KMS-11 (cell line): ENCODE measurements around the gene ISG20L2.
"Not testable (repeated sequence)": the region's sequence is repeated elsewhere in the genome, so short reads cannot be mapped to it uniquely, and the experiment has no call there.

Source experiments
- H2AFZ ChIP-seq: fragments of 200-600 bp; sonication (generic); 2 replicates; pipeline ENCODE4 v1.6.1; 2016; ENCODE audit warnings: antibody characterized with exemption, mixed run types, low read depth
- H3K27ac ChIP-seq: fragments of 200-600 bp; sonication (generic); 2 replicates; pipeline ENCODE4 v1.6.1; 2016; ENCODE audit warnings: mild to moderate bottlenecking, mixed run types
- H3K27me3 ChIP-seq: fragments of 200-600 bp; sonication (generic); 2 replicates; pipeline ENCODE4 v1.6.1; 2017; ENCODE audit warnings: mild to moderate bottlenecking, low read depth, mixed run types, moderate library complexity; ENCODE audit not compliant: insufficient read depth
- H3K36me3 ChIP-seq: fragments of 200-600 bp; sonication (generic); 2 replicates; pipeline ENCODE4 v1.6.1; 2017; ENCODE audit warnings: mild to moderate bottlenecking, mixed run types; ENCODE audit not compliant: insufficient read depth
- H3K4me1 ChIP-seq: fragments of 200-600 bp; sonication (generic); 2 replicates; pipeline ENCODE4 v1.6.1; 2016; ENCODE audit warnings: mild to moderate bottlenecking, low read depth, mixed run types; ENCODE audit not compliant: poor library complexity, severe bottlenecking
- H3K4me2 ChIP-seq: fragments of 200-600 bp; sonication (generic); 2 replicates; pipeline ENCODE4 v1.7.0; 2016; ENCODE audit warnings: mild to moderate bottlenecking, mixed run types
- H3K4me3 ChIP-seq: fragments of 200-600 bp; sonication (generic); IDR thresholded peaks from 2 replicates; pipeline ENCODE4 v1.6.1; 2017; ENCODE audit warnings: low read depth, low read length, mixed read lengths; ENCODE audit not compliant: insufficient read depth
- H3K79me2 ChIP-seq: fragments of 200-600 bp; sonication (generic); 2 replicates; pipeline ENCODE4 v1.6.1; 2016; ENCODE audit warnings: low read depth, mixed run types; ENCODE audit not compliant: insufficient read depth
- H3K9ac ChIP-seq: fragments of 200-600 bp; sonication (generic); 2 replicates; pipeline ENCODE4 v1.6.1; 2016; ENCODE audit warnings: mild to moderate bottlenecking, mixed run types
- H4K20me1 ChIP-seq: fragments of 200-600 bp; sonication (generic); 2 replicates; pipeline ENCODE4 v1.6.1; 2016; ENCODE audit warnings: mild to moderate bottlenecking, mixed run types; ENCODE audit not compliant: insufficient read depth
- CTCF ChIP-seq: fragments of 200-600 bp; sonication (generic); conservative IDR thresholded peaks from 2 replicates; pipeline ENCODE4 v1.6.1; 2017; ENCODE audit warnings: low read depth, mild to moderate bottlenecking, antibody characterized with exemption, low read length, moderate library complexity, mixed read lengths

Gene ISG20L2

GRCh38 chr1:156760796-156761104 lies 32.2 kb upstream of the ISG20L2 start:
- Histone ChIP-seq H3K27ac (no peak overlapping the region), H3K4me3 (no peak overlapping the region), H3K79me2 (no peaks in the 10 kb centered on the region; the same call in 1 of the 2 replicates), H3K36me3 (no peaks in the 10 kb centered on the region), H3K4me2 (no peak overlapping the region), H3K9ac (no peak overlapping the region), H3K27me3 (no peaks in the 10 kb centered on the region), H3K4me1 (peaks cover 2% of the 10 kb centered on the region), H4K20me1 (no peaks in the 10 kb centered on the region), H2AFZ (no peak overlapping the region)
- no peak for TF ChIP-seq CTCF

GRCh38 chr1:156760092-156760795 lies 31.7 kb upstream of the ISG20L2 start:
- TF ChIP-seq CTCF, result no peak
- Histone ChIP-seq H3K36me3 (no peaks in the 10 kb centered on the region), H3K4me1 (no peaks in the 10 kb centered on the region), H2AFZ (no peak overlapping the region), H3K4me3 (no peak overlapping the region), H3K27ac (no peak overlapping the region), H4K20me1 (no peaks in the 10 kb centered on the region), H3K4me2 (no peak overlapping the region), H3K79me2 (no peaks in the 10 kb centered on the region; the same call in 1 of the 2 replicates), H3K27me3 (no peaks in the 10 kb centered on the region), H3K9ac (no peak overlapping the region)

- not testable (repeated sequence) for H3K9ac ChIP-seq, H3K27me3 ChIP-seq, H2AFZ ChIP-seq, H3K4me3 ChIP-seq, H3K4me2 ChIP-seq, H3K36me3 ChIP-seq, H3K27ac ChIP-seq, H4K20me1 ChIP-seq
- Histone ChIP-seq H3K4me1 (peaks cover 13% of the 10 kb centered on the region), H3K79me2 (peaks cover 15% of the 10 kb centered on the region)
Observed at GRCh38 chr1:156757572-156758253, 29.1 kb upstream of the ISG20L2 start.

GRCh38 chr1:156756355-156756754 lies 27.8 kb upstream of the ISG20L2 start:
- Histone ChIP-seq H3K79me2 (peaks cover 25% of the 10 kb centered on the region), H4K20me1 (no peaks in the 10 kb centered on the region), H3K4me3 (no peak overlapping the region), H3K36me3 (no peaks in the 10 kb centered on the region), H3K27me3 (no peaks in the 10 kb centered on the region), H2AFZ (no peak overlapping the region), H3K4me1 (peaks cover 16% of the 10 kb centered on the region), H3K27ac (no peak overlapping the region), H3K4me2 (no peak overlapping the region), H3K9ac (no peak overlapping the region)
- no peak for TF ChIP-seq CTCF

- Histone ChIP-seq H3K4me3 (no peak overlapping the region), H2AFZ (no peak overlapping the region), H4K20me1 (no peaks in the 10 kb centered on the region), H3K4me1 (peaks cover 16% of the 10 kb centered on the region), H3K9ac (no peak overlapping the region), H3K79me2 (peaks cover 32% of the 10 kb centered on the region), H3K36me3 (no peaks in the 10 kb centered on the region), H3K4me2 (no peak overlapping the region), H3K27ac (no peak overlapping the region), H3K27me3 (no peaks in the 10 kb centered on the region)
- TF ChIP-seq CTCF, result no peak
Observed at GRCh38 chr1:156755527-156755950, 27.0 kb upstream of the ISG20L2 start.
